Panc1 (cell line): ENCODE measurements around the gene SQOR. TPM values are rescaled to one million over a fixed set of nuclear protein-coding genes. Genes with fewer than 3 reads are reported as not detected.

Experiments used
- ATAC-seq: fragments of 200-7000 bp; cut with Tn5 transposase; 2 replicates; pipeline ENCODE4 v1.9.1; 2020; ENCODE audit warnings: mild to moderate bottlenecking, moderate library complexity
- BruUV-seq: library from RNA; stranded (reverse); fragments of 400-500 nt; replicated peaks from 2 replicates; lab custom pipeline; 2021; lab: Mats Ljungman, UMichigan
- CTCF ChIA-PET: fragments of 300-600 bp; sonication (Branson Sonifier 250); formaldehyde crosslinking; loops from one replicate; lab custom pipeline; 2022; ENCODE audit warnings: antibody characterized with exemption; lab: Charles Lee
- POLR2A ChIA-PET: fragments of 300-600 bp; sonication (Branson Sonifier 250); formaldehyde crosslinking; loops from one replicate; lab custom pipeline; 2022; ENCODE audit warnings: antibody characterized with exemption; lab: Charles Lee
- DNase-seq: peaks from one replicate; pipeline ENCODE4 v3.0.0-alpha.2; 2010; ENCODE audit warnings: low read depth, low spot score
- H3K27ac ChIP-seq: 2 replicates; pipeline ENCODE4 v1.5.1; 2011; ENCODE audit warnings: mild to moderate bottlenecking, low read length, inconsistent platforms
- H3K27me3 ChIP-seq: fragments of 200-500 bp; sonication (Bioruptor generic); 2 replicates; pipeline ENCODE4 v1.6.0; 2014; ENCODE audit warnings: low read length, inconsistent platforms; ENCODE audit not compliant: control insufficient read depth, insufficient read depth
- H3K36me3 ChIP-seq: fragments of 200-500 bp; sonication (Bioruptor generic); 2 replicates; pipeline ENCODE4 v1.5.1; 2014; ENCODE audit warnings: inconsistent platforms, mild to moderate bottlenecking, low read length, moderate library complexity; ENCODE audit not compliant: control insufficient read depth, insufficient read depth
- H3K4me1 ChIP-seq: 2 replicates; pipeline ENCODE4 v1.5.1; 2011; ENCODE audit warnings: inconsistent platforms, mild to moderate bottlenecking, low read length, moderate library complexity; ENCODE audit not compliant: control insufficient read depth, insufficient read depth
- H3K4me3 ChIP-seq, 2 experiments: 2 replicates each; pipeline ENCODE4 v1.5.1; 2011 to 2012; ENCODE audit warnings: low read depth in 2 of 2, low read length in 2 of 2, mild to moderate bottlenecking in 2 of 2, inconsistent platforms in 1 of 2, moderate library complexity in 1 of 2
- H3K9me3 ChIP-seq: fragments of 200-500 bp; sonication (Bioruptor generic); 2 replicates; pipeline ENCODE4 v1.5.1; 2014; ENCODE audit warnings: low read depth, mild to moderate bottlenecking, inconsistent platforms, low read length, moderate library complexity; ENCODE audit not compliant: control insufficient read depth, insufficient read depth
- POLR2AphosphoS5 ChIP-seq: IDR thresholded peaks from 2 replicates; pipeline ENCODE4 v1.6.1; 2012; ENCODE audit warnings: mild to moderate bottlenecking, low read depth, low read length, moderate library complexity
- SIN3A ChIP-seq: IDR thresholded peaks from 2 replicates; pipeline ENCODE4 v1.6.1; 2012; ENCODE audit warnings: low read depth, mild to moderate bottlenecking, low read length, moderate library complexity, borderline replicate concordance; ENCODE audit not compliant: insufficient read depth
- TCF7L2 ChIP-seq: IDR thresholded peaks from 2 replicates; pipeline ENCODE4 v1.6.1; 2011; ENCODE audit warnings: mild to moderate bottlenecking, low read depth, low read length, inconsistent platforms
- in situ Hi-C: cut with HindIII; loops from 2 replicates; pipeline ENCODE4 v1.10.0; 2016; ENCODE audit warnings: low sequenced_read_pairs, low pct_unique_long_range_greater_than_20kb
- intact Hi-C: fragments of 100-400 bp; cut with micrococcal nuclease; formaldehyde crosslinking; loops from one replicate; pipeline ENCODE4 v1.10.0; 2022; ENCODE audit not compliant: unreplicated experiment
- total RNA-seq: library from RNA; stranded (reverse); gene quantifications from one replicate; pipeline ENCODE4 v1.2.1, GENCODE V29; 2021; ENCODE audit not compliant: unreplicated experiment
- TF ChIP-seq, protein P1 (sequence below): fragments of 450-650 bp; IDR thresholded peaks from 2 replicates; pipeline ENCODE4 v1.5.1; 2017; ENCODE audit warnings: mild to moderate bottlenecking
- TF ChIP-seq, protein P2 (sequence below), 2 experiments: IDR thresholded peaks; 2 replicates each; pipeline ENCODE4 v1.6.1; 2011 to 2012; ENCODE audit warnings: low read depth in 2 of 2, control low read depth in 1 of 2, low read length in 1 of 2, mild to moderate bottlenecking in 1 of 2, moderate library complexity in 1 of 2; ENCODE audit not compliant: insufficient read depth in 1 of 2

SQOR gene
- total RNA-seq, 1 experiment from 2014 or later, result 62.2 TPM

GRCh38 chr15:45729141-45729540 lies 94.3 kb downstream of the SQOR start:
- TF ChIP-seq SIN3A, result no peak
- TF ChIP-seq, protein P1, sequence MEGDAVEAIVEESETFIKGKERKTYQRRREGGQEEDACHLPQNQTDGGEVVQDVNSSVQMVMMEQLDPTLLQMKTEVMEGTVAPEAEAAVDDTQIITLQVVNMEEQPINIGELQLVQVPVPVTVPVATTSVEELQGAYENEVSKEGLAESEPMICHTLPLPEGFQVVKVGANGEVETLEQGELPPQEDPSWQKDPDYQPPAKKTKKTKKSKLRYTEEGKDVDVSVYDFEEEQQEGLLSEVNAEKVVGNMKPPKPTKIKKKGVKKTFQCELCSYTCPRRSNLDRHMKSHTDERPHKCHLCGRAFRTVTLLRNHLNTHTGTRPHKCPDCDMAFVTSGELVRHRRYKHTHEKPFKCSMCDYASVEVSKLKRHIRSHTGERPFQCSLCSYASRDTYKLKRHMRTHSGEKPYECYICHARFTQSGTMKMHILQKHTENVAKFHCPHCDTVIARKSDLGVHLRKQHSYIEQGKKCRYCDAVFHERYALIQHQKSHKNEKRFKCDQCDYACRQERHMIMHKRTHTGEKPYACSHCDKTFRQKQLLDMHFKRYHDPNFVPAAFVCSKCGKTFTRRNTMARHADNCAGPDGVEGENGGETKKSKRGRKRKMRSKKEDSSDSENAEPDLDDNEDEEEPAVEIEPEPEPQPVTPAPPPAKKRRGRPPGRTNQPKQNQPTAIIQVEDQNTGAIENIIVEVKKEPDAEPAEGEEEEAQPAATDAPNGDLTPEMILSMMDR, result no peak
- TF ChIP-seq, protein P2, sequence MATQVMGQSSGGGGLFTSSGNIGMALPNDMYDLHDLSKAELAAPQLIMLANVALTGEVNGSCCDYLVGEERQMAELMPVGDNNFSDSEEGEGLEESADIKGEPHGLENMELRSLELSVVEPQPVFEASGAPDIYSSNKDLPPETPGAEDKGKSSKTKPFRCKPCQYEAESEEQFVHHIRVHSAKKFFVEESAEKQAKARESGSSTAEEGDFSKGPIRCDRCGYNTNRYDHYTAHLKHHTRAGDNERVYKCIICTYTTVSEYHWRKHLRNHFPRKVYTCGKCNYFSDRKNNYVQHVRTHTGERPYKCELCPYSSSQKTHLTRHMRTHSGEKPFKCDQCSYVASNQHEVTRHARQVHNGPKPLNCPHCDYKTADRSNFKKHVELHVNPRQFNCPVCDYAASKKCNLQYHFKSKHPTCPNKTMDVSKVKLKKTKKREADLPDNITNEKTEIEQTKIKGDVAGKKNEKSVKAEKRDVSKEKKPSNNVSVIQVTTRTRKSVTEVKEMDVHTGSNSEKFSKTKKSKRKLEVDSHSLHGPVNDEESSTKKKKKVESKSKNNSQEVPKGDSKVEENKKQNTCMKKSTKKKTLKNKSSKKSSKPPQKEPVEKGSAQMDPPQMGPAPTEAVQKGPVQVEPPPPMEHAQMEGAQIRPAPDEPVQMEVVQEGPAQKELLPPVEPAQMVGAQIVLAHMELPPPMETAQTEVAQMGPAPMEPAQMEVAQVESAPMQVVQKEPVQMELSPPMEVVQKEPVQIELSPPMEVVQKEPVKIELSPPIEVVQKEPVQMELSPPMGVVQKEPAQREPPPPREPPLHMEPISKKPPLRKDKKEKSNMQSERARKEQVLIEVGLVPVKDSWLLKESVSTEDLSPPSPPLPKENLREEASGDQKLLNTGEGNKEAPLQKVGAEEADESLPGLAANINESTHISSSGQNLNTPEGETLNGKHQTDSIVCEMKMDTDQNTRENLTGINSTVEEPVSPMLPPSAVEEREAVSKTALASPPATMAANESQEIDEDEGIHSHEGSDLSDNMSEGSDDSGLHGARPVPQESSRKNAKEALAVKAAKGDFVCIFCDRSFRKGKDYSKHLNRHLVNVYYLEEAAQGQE (IDR thresholded peaks at IDR 0.05; ENCODE audit: insufficient read depth in 1 of 2, low read depth in 2 of 2, low read length in 1 of 2), result no peak
- Histone ChIP-seq H3K4me3 (no peak overlapping the region), H3K36me3 (no peaks in the 10 kb centered on the region), H3K9me3 (no peaks in the 10 kb centered on the region), H3K27me3 (no peaks in the 10 kb centered on the region), H3K4me1 (no peaks in the 10 kb centered on the region), H3K27ac (no peak overlapping the region)
- CTCF ChIA-PET, result no interaction called here
- intact Hi-C loops, result no loop called here
- ATAC-seq (no peak), DNase-seq (no peak)
- POLR2A ChIA-PET, result no interaction called here
- no TSS peak for BruUV-seq
- in situ Hi-C loops, result no loop called here

- no TSS peak for BruUV-seq
- DNase-seq (no peak), ATAC-seq (no peak)
- Histone ChIP-seq H3K4me1 (no peaks in the 10 kb centered on the region), H3K36me3 (no peaks in the 10 kb centered on the region), H3K4me3 (no peak overlapping the region), H3K27me3 (no peaks in the 10 kb centered on the region), H3K9me3 (no peaks in the 10 kb centered on the region), H3K27ac (no peak overlapping the region)
- in situ Hi-C loops, result no loop called here
- no peak for TF ChIP-seq POLR2AphosphoS5
- TF ChIP-seq, protein P2 (IDR thresholded peaks at IDR 0.05; ENCODE audit: insufficient read depth in 1 of 2, low read depth in 2 of 2, low read length in 1 of 2), result no peak
- no peak for TF ChIP-seq SIN3A
- TF ChIP-seq, protein P1, result no peak
- no peak for TF ChIP-seq TCF7L2
- POLR2A ChIA-PET, result no interaction called here
- intact Hi-C loops, result no loop called here
- CTCF ChIA-PET, result no interaction called here
These were observed 96.5 kb downstream of the SQOR start for GRCh38 chr15:45731343-45731742.
